Right lobe of liver (tissue), 6 donors: ENCODE results near the gene LSMEM2. TPM values are rescaled to one million over a fixed set of nuclear protein-coding genes. Genes with fewer than 3 reads are reported as not detected.
"Not testable (repeated sequence)": the region's sequence is repeated elsewhere in the genome, so short reads cannot be mapped to it uniquely, and the experiment has no call there.

Source experiments
- ATAC-seq, 4 donors: fragments of 200-7000 bp; cut with Tn5 transposase; one replicate each; pipeline ENCODE4 v1.9.1; 2020; ENCODE audit warnings: mild to moderate bottlenecking in 4 of 4, moderate library complexity in 4 of 4
- DNase-seq, 3 donors: peaks; one replicate each; pipeline ENCODE4 v3.0.0-alpha.2; 2020
- H3K27ac ChIP-seq, 3 donors: fragments of 200-600 bp; one replicate each; pipeline ENCODE4 v1.8.0; 2022
- H3K27me3 ChIP-seq, 2 donors: fragments of 200-600 bp; one replicate each; pipeline ENCODE4 v1.8.0; 2022
- H3K36me3 ChIP-seq, 4 donors: fragments of 200-600 bp; sonication (generic) in 1 of 4; one replicate each; pipeline versions ENCODE4 v1.5.1 to v1.8.0; 2017 to 2022; ENCODE audit warnings: control low read depth in 1 of 4
- H3K4me1 ChIP-seq, 4 donors: fragments of 200-600 bp; sonication (generic) in 1 of 4; one replicate each; pipeline versions ENCODE4 v1.5.1 to v1.8.0; 2017 to 2022; ENCODE audit warnings: control low read depth in 1 of 4
- H3K4me3 ChIP-seq, 3 donors: fragments of 200-600 bp; one replicate each; pipeline ENCODE4 v1.8.0; 2022
- H3K9me3 ChIP-seq, 4 donors: fragments of 200-600 bp; sonication (generic) in 1 of 4; one replicate each; pipeline versions ENCODE4 v1.5.1 to v1.8.0; 2017 to 2022; ENCODE audit warnings: control low read depth in 1 of 4
- CTCF ChIP-seq, 4 donors: fragments of 200-600 bp in 3 of 4; fragments of 450-650 bp in 1 of 4; IDR thresholded peaks; one replicate each; pipeline versions ENCODE4 v1.5.1 to v1.8.0; 2016 to 2022; ENCODE audit warnings: antibody characterized with exemption in 4 of 4, mild to moderate bottlenecking in 2 of 4
- POLR2A ChIP-seq: fragments of 450-650 bp; IDR thresholded peaks from one replicate; pipeline ENCODE4 v1.6.1; 2017; ENCODE audit warnings: antibody characterized with exemption, mild to moderate bottlenecking
- WGBS: methylation state at CpG from one replicate; pipeline ENCODE4 v1.1.6; 2018; ENCODE audit warnings: low coverage, low lambda C conversion rate; ENCODE audit not compliant: insufficient coverage; ENCODE audit errors: missing lambda C conversion rate; 5-methylcytosine and 5-hydroxymethylcytosine counted together
- intact Hi-C, 2 donors: fragments of 100-400 bp; cut with DNase I; formaldehyde crosslinking; loops; one replicate each; pipeline versions ENCODE4 v1.11.2 to v1.14.1; 2022
- total RNA-seq, 6 experiments: library from RNA; depleted of rRNA in 2 of 6; stranded (reverse); fragments of >200 nt in 2 of 6; fragmentation: NEBNext Ultra II Directional in 3 of 6; extraction: Animal tissue kit (Norgen Biotek cat#: 25700) in 3 of 6; gene quantifications; one replicate each; pipeline versions ENCODE4 v1.1.0 to v1.2.4, GENCODE V29; 2016 to 2023
- donor health status: DM: no; HTN: yes; CAD: no.
- donor health status: DM: no; HTN: no; CAD: no.
- donor health status: DM: no; HTN: no; CAD: no.
- donor health status: DM: no; HTN: yes; CAD: no.
- donor health status: DM: no; HTN: yes; CAD: no.

Gene LSMEM2
- total RNA-seq, 6 experiments from 2014 or later, result not detected

GRCh38 chr3:50261505-50261904 is 17.4 kb upstream of the LSMEM2 start:
- Histone ChIP-seq H3K4me1 (peaks cover 0 to 10% (median 0%) of the 10 kb centered on the region in 4 donors), H3K36me3 (peaks cover 0 to 18% (median 13%) of the 10 kb centered on the region in 4 donors), H3K27ac (no peak overlapping the region), H3K4me3 (no peak overlapping the region), H3K9me3 (no peaks in the 10 kb centered on the region), H3K27me3 (no peaks in the 10 kb centered on the region)
- intact Hi-C loops, result loop anchor here in 1 of 2 donors (10.0 kb wide), 1 partner anchor 137 kb away; no protein-coding TSS in a partner anchor
- ATAC-seq, result no peak
- TF ChIP-seq CTCF (IDR thresholded peaks at IDR 0.05), result no peak
- WGBS, result no CpG with 5 or more reads among the region's 2 CpGs
- no peak for DNase-seq

GRCh38 chr3:50262200-50262599 is 16.7 kb upstream of the LSMEM2 start:
- not testable (repeated sequence) for H3K27me3 ChIP-seq, H3K4me3 ChIP-seq, DNase-seq, ATAC-seq, H3K27ac ChIP-seq, H3K9me3 ChIP-seq
- Histone ChIP-seq H3K36me3 (peaks cover 0 to 11% (median 7%) of the 10 kb centered on the region in 4 donors), H3K4me1 (peaks cover 0 to 16% (median 0%) of the 10 kb centered on the region in 4 donors)
- intact Hi-C loops, result loop anchor here in 1 of 2 donors (10.0 kb wide), 1 partner anchor 137 kb away; no protein-coding TSS in a partner anchor
- 94% methylated on average over 2 of the region's 4 CpGs for WGBS

- H3K27me3 ChIP-seq, result no peaks in the 10 kb centered on the region
- peaks cover 0 to 5% (median 2%) of the 10 kb centered on the region in 4 donors for H3K36me3 ChIP-seq
- no peaks in the 10 kb centered on the region for H3K9me3 ChIP-seq
- WGBS, result 85% methylated on average over 4 of the region's 7 CpGs
- intact Hi-C loops, result loop anchor here in 1 of 2 donors (10.0 kb wide), 1 partner anchor 138 kb away; no protein-coding TSS in a partner anchor
- ATAC-seq (no peak), DNase-seq (no peak)
- TF ChIP-seq CTCF (IDR thresholded peaks at IDR 0.05), result no peak
- no peak for TF ChIP-seq POLR2A
- peaks cover 0 to 19% (median 0%) of the 10 kb centered on the region in 4 donors for H3K4me1 ChIP-seq
- no peak overlapping the region for H3K27ac ChIP-seq
- no peak overlapping the region for H3K4me3 ChIP-seq
These were observed 16.1 kb upstream of the LSMEM2 start for GRCh38 chr3:50262778-50263177.

GRCh38 chr3:50263478-50264382 is 15.2 kb upstream of the LSMEM2 start:
- no peak for DNase-seq
- 65% methylated on average over 6 of the region's 6 CpGs for WGBS

More at GRCh38 chr3:50263478-50264382, 15.2 kb upstream of the LSMEM2 start:
- H3K9me3 ChIP-seq, result no peaks in the 10 kb centered on the region
- no peak for TF ChIP-seq CTCF (IDR thresholded peaks at IDR 0.05)
- no peak for TF ChIP-seq POLR2A
- H3K36me3 ChIP-seq, result no peaks in the 10 kb centered on the region
- no peak for ATAC-seq
- no peaks in the 10 kb centered on the region for H3K27me3 ChIP-seq
- no peak overlapping the region for H3K27ac ChIP-seq
- no peak overlapping the region for H3K4me3 ChIP-seq
- peaks cover 0 to 21% (median 0%) of the 10 kb centered on the region in 4 donors for H3K4me1 ChIP-seq
- intact Hi-C loops, result loop anchor here in 1 of 2 donors (10.0 kb wide), 1 partner anchor 139 kb away; no protein-coding TSS in a partner anchor
